HG03457 (cell line): Measurements from ENCODE around the gene TPSG1.
"Not testable (repeated sequence)": the region's sequence is repeated elsewhere in the genome, so short reads cannot be mapped to it uniquely, and the experiment has no call there.

ENCODE experiments used
- ATAC-seq: cut with Tn5 transposase; IDR thresholded peaks from one replicate; pipeline ENCODE4 v1.9.1; 2021; ENCODE audit warnings: moderate number of reproducible peaks; ENCODE audit not compliant: unreplicated experiment

The TPSG1 gene

GRCh38 chr16:1225051-1225451 is at the start of gene TPSG1:
Gene TPSG1 (minus strand): TSS chr16:1225268. CDS start chr16:1225252, 16 bp downstream.
- no peak for ATAC-seq

GRCh38 chr16:1274767-1275166 is 49.7 kb upstream of the TPSG1 start:
- ATAC-seq, result no peak

GRCh38 chr16:1273816-1274215 is 48.7 kb upstream of the TPSG1 start:
- no peak for ATAC-seq

- no peak for ATAC-seq
Observed at GRCh38 chr16:1272453-1273198, 47.6 kb upstream of the TPSG1 start.

- not testable (repeated sequence) for ATAC-seq
Observed at GRCh38 chr16:1271724-1272413, 46.8 kb upstream of the TPSG1 start.

- ATAC-seq, result no peak
Observed at GRCh38 chr16:1271380-1271723, 46.3 kb upstream of the TPSG1 start.

- ATAC-seq, result not testable (repeated sequence)
Observed at GRCh38 chr16:1269418-1269817, 44.4 kb upstream of the TPSG1 start.

- ATAC-seq, result no peak
Observed at GRCh38 chr16:1265826-1266225, 40.8 kb upstream of the TPSG1 start.

- ATAC-seq, result no peak
Observed at GRCh38 chr16:1265090-1265630, 40.1 kb upstream of the TPSG1 start.

GRCh38 chr16:1264345-1265089 is 39.4 kb upstream of the TPSG1 start:
- ATAC-seq, result no peak

GRCh38 chr16:1263591-1264344 is 38.7 kb upstream of the TPSG1 start:
- no peak for ATAC-seq

- no peak for ATAC-seq
Observed at GRCh38 chr16:1262846-1263221, 37.8 kb upstream of the TPSG1 start.

- no peak for ATAC-seq
Observed at GRCh38 chr16:1262210-1262845, 37.3 kb upstream of the TPSG1 start.

- ATAC-seq, result no peak
Observed at GRCh38 chr16:1261131-1261892, 36.2 kb upstream of the TPSG1 start.

- no peak for ATAC-seq
Observed at GRCh38 chr16:1260101-1260680, 35.1 kb upstream of the TPSG1 start.

GRCh38 chr16:1259760-1260068 is 34.6 kb upstream of the TPSG1 start:
- no peak for ATAC-seq

GRCh38 chr16:1258906-1259759 is 34.1 kb upstream of the TPSG1 start:
- ATAC-seq, result no peak

GRCh38 chr16:1258225-1258600 is 33.1 kb upstream of the TPSG1 start:
- no peak for ATAC-seq
